Measurements from ENCODE around the gene MRAP. TPM values are rescaled to one million over a fixed set of nuclear protein-coding genes. Genes with fewer than 3 reads are reported as not detected.
A peak's percentile ranks its signal among the peaks of the same experiment; 100 is the strongest.

MRAP gene
- total and polyA plus RNA-seq, 7 donors = 1.1 to 6.5 TPM; not detected in 5

DNA sequence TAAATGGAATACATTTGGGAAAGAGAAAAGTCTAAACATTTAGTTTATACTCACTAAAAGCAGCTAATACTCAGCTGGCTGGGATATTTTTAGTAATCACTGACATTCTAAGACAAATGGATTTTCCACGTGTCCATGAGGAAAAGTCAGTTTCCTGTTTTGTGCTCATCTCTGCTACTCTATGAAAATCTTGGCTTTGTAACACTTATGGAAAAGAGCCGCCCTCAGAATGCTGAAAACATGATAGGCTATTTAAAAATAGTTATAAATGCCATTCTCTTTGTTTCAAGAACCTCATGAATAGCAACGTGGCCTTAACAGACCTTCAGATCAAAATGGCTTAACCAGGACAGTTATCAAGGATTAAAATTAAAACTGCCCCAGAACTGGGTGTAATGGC lies 29.9 kb downstream of the MRAP start:
- Histone ChIP-seq H3K27ac (peak overlapping the region; percentile 67 to 80 (median 76)), H3K9me3 (no peaks in the 10 kb centered on the region), H3K27me3 (no peaks in the 10 kb centered on the region), H3K36me3 (peaks cover 14 to 55% (median 25%) of the 10 kb centered on the region in 4 donors), H3K4me1 (peaks cover 0 to 24% (median 12%) of the 10 kb centered on the region in 4 donors), H3K4me3 (no peak overlapping the region)
- no peak for DNase-seq
- WGBS, 2 donors = 81 to 93% methylated on average over 3 of the region's 3 CpGs
- intact Hi-C loops (cut with DNase I) = no loop called here
- TF ChIP-seq POLR2A (IDR thresholded peaks at IDR 0.05) (no peak), EP300 (IDR thresholded peaks at IDR 0.05) (peak in 1 of 4 donors; percentile 8), POLR2AphosphoS5 (IDR thresholded peaks at IDR 0.05) (peak in 3 of 4 donors; percentile 34 to 44 (median 38))
- TF ChIP-seq, protein P1, sequence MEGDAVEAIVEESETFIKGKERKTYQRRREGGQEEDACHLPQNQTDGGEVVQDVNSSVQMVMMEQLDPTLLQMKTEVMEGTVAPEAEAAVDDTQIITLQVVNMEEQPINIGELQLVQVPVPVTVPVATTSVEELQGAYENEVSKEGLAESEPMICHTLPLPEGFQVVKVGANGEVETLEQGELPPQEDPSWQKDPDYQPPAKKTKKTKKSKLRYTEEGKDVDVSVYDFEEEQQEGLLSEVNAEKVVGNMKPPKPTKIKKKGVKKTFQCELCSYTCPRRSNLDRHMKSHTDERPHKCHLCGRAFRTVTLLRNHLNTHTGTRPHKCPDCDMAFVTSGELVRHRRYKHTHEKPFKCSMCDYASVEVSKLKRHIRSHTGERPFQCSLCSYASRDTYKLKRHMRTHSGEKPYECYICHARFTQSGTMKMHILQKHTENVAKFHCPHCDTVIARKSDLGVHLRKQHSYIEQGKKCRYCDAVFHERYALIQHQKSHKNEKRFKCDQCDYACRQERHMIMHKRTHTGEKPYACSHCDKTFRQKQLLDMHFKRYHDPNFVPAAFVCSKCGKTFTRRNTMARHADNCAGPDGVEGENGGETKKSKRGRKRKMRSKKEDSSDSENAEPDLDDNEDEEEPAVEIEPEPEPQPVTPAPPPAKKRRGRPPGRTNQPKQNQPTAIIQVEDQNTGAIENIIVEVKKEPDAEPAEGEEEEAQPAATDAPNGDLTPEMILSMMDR (IDR thresholded peaks at IDR 0.05) = no peak

DNA sequence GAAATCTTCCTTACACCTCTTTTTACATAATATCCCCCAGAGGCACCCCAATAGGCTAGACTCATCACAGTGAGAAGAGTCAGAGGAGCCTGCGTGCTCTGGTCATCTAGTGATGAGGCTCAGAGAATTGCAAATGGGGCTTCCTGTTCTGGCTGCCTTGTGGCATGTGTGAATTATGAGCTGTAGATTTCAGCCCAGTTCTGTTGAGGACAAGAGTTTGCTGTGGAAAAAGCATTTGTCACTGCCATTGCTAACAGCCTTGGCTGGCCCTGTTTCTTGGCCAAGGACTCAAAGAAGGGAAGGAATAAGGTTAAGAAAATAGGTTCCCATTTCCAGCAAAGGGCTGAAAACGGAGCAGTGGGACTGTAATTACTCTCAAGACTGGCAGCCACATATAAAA lies 30.7 kb downstream of the MRAP start:
- DNase-seq = peak; percentile 76
- H3K36me3 ChIP-seq = peaks cover 8 to 55% (median 24%) of the 10 kb centered on the region in 4 donors

DNA sequence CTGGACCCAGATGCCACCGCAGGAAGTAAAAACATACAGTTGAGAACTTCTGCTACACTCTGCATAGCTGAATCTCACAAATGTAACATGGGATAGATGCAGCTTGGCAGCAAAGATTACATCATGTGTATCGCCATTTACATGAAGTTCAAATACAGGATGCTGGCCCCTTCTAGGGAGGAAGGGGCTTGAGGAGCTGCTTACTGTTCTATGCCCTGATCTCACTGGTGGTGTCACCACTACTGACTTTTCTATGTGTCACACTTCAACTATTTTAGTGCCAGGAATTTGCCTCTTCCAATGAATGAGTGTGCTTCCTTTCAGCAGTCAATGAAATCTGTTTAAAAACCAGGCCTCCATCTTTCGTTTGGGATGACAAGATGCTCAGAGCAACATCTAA lies 31.1 kb downstream of the MRAP start:
- H3K4me3 ChIP-seq = no peak overlapping the region
- peaks cover 0 to 24% (median 12%) of the 10 kb centered on the region in 4 donors for H3K4me1 ChIP-seq
- H3K27me3 ChIP-seq = no peaks in the 10 kb centered on the region
- 95% methylated on average over 3 of the region's 3 CpGs for WGBS, 2 donors
- no peaks in the 10 kb centered on the region for H3K9me3 ChIP-seq
- peaks cover 5 to 55% (median 22%) of the 10 kb centered on the region in 4 donors for H3K36me3 ChIP-seq
- H3K27ac ChIP-seq = peak overlapping the region; percentile 67 to 80 (median 76)
- DNase-seq = peak; percentile 12
- intact Hi-C loops (cut with DNase I) = no loop called here
- TF ChIP-seq POLR2AphosphoS5 (IDR thresholded peaks at IDR 0.05) = no peak
- TF ChIP-seq, protein P1 (IDR thresholded peaks at IDR 0.05) = no peak
- no peak for TF ChIP-seq POLR2A (IDR thresholded peaks at IDR 0.05)
- TF ChIP-seq EP300 (IDR thresholded peaks at IDR 0.05) = no peak

More for the DNA sequence above, 30.7 kb downstream of the MRAP start:
- Histone ChIP-seq H3K4me1 (peaks cover 0 to 24% (median 12%) of the 10 kb centered on the region in 4 donors), H3K4me3 (no peak overlapping the region), H3K9me3 (no peaks in the 10 kb centered on the region), H3K27ac (peak overlapping the region; percentile 67 to 80 (median 76)), H3K27me3 (no peaks in the 10 kb centered on the region)
- intact Hi-C loops (cut with DNase I) = no loop called here
- TF ChIP-seq EP300 (IDR thresholded peaks at IDR 0.05) (no peak), POLR2AphosphoS5 (IDR thresholded peaks at IDR 0.05) (peak; percentile 38 to 80 (median 74))
- WGBS, 2 donors = 85 to 95% methylated on average over 2 of the region's 2 CpGs

DNA sequence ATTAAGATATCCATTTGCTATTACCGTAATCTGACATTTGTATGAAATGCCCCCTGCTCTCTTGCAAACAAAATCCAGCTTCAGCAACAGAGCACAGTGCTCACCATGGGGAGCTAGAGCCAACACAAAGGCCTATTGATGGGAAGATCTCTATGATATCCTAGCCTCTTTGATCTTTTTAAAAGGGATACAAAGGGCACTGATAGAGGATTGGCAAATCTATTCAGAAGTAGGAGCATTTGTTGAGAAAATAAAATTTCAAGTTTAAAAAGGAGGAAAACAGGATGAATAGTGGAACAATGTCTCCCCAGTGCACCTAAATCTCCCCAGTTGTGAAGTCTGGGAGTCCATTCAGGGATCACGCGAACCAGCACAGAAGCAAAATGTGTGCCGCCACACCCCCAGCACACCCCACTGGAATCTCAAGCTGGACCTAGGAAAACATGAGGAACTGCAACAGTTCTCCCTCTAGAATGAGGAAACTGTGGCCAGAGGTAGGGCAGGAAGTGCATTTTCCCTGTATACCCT lies 32.2 kb downstream of the MRAP start:
- Histone ChIP-seq H3K27ac (peak overlapping the region in 1 of 4 donors; percentile 25), H3K4me3 (no peak overlapping the region), H3K4me1 (peaks cover 0 to 24% (median 12%) of the 10 kb centered on the region in 4 donors), H3K36me3 (peaks cover 0 to 54% (median 21%) of the 10 kb centered on the region in 4 donors), H3K27me3 (no peaks in the 10 kb centered on the region), H3K9me3 (no peaks in the 10 kb centered on the region)
- WGBS, 2 donors = 95 to 97% methylated on average over 4 of the region's 4 CpGs
- intact Hi-C loops (cut with DNase I) = no loop called here
- TF ChIP-seq POLR2A (IDR thresholded peaks at IDR 0.05) = no peak
- TF ChIP-seq EP300 (IDR thresholded peaks at IDR 0.05) = no peak
- TF ChIP-seq, protein P1 (IDR thresholded peaks at IDR 0.05) = no peak
- no peak for TF ChIP-seq POLR2AphosphoS5 (IDR thresholded peaks at IDR 0.05)
- DNase-seq = peak; percentile 20

DNA sequence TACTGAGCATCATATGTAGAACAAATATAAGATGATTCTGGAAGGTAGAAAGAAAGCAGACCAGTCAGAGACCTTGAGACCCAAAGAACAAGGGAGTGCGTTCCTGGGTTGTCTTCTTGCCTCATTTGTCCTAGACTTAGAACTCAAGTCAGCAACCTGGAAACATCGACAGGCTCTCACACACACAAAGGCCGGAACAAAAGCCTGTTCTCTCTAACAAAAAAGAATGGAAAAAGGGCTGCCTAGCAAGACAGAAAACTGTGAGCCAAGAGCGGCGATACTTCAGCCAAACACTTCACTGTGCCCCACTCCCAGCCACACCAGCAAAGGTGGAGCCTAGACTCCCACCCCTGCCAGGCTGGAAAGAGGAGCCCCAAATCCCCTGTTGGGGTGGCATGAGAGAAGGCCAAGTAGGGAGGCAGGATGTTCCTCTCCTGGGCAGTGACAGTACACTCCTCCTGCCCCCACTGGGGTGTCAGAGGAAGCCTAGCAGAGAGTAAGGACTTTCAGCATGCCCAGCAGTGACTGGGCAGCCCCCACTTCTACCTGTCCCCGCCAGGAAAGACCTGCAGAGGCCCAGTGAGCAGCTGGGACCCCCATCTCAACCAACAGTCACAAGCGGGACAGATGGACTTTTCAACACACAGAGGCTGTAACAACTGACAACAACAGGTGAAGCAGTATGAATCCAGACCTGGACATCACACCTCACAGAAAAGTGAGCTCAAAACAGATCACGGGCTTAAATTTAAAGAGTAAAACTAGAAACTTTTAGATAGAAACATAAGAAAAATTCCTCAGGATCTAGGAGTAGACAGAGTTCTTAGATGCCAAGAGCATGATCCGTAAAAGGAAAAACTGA lies 33.0 kb downstream of the MRAP start:
- H3K36me3 ChIP-seq = peaks cover 3 to 59% (median 22%) of the 10 kb centered on the region in 4 donors
- H3K27ac ChIP-seq = no peak overlapping the region

More for the DNA sequence above, 33.0 kb downstream of the MRAP start:
- intact Hi-C loops (cut with DNase I) = no loop called here
- Histone ChIP-seq H3K27me3 (no peaks in the 10 kb centered on the region), H3K9me3 (no peaks in the 10 kb centered on the region), H3K4me3 (no peak overlapping the region), H3K4me1 (peaks cover 0 to 24% (median 12%) of the 10 kb centered on the region in 4 donors)
- peak; percentile 39 for DNase-seq
- TF ChIP-seq POLR2AphosphoS5 (IDR thresholded peaks at IDR 0.05) (no peak), POLR2A (IDR thresholded peaks at IDR 0.05) (no peak), EP300 (IDR thresholded peaks at IDR 0.05) (no peak)
- TF ChIP-seq, protein P1 (IDR thresholded peaks at IDR 0.05) = no peak
- 94 to 95% methylated on average over 9 of the region's 9 CpGs for WGBS, 2 donors
